IMR-90 (cell line): ENCODE data around the gene CALCOCO2.

Experiments
- BHLHE40 ChIP-seq: fragments of 150-350 bp; IDR thresholded peaks from 2 replicates; pipeline ENCODE4 v1.6.1; 2016; ENCODE audit warnings: mild to moderate bottlenecking, low read depth, low read length
- CEBPB ChIP-seq: IDR thresholded peaks from 2 replicates; pipeline ENCODE4 v1.6.1; 2012; ENCODE audit warnings: low read depth, low read length, improper control_type of control experiment
- CHD1 ChIP-seq: IDR thresholded peaks from 2 replicates; pipeline ENCODE4 v1.6.1; 2012; ENCODE audit warnings: low read depth, low read length, improper control_type of control experiment
- CTCF ChIP-seq: conservative IDR thresholded peaks from 2 replicates; pipeline ENCODE4 v1.5.1; 2012; ENCODE audit warnings: mild to moderate bottlenecking, low read depth, low read length, improper control_type of control experiment
- ELK1 ChIP-seq: fragments of 150-350 bp; IDR thresholded peaks from 2 replicates; pipeline ENCODE4 v1.6.1; 2016; ENCODE audit warnings: low read depth, mild to moderate bottlenecking, low read length, moderate library complexity, borderline replicate concordance
- FOS ChIP-seq: fragments of 150-350 bp; IDR thresholded peaks from 2 replicates; pipeline ENCODE4 v1.6.1; 2016; ENCODE audit warnings: low read depth, low read length
- MAFK ChIP-seq: IDR thresholded peaks from 2 replicates; pipeline ENCODE4 v1.6.1; 2012; ENCODE audit warnings: low read depth, low read length, improper control_type of control experiment
- MAZ ChIP-seq: IDR thresholded peaks from 2 replicates; pipeline ENCODE4 v1.6.1; 2012; ENCODE audit warnings: low read depth, mild to moderate bottlenecking, low read length, improper control_type of control experiment, moderate library complexity, borderline replicate concordance
- NFE2L2 ChIP-seq: fragments of 150-350 bp; IDR thresholded peaks from 2 replicates; pipeline ENCODE4 v1.6.1; 2016; ENCODE audit warnings: low read depth, mild to moderate bottlenecking, low read length
- POLR2A ChIP-seq: IDR thresholded peaks from 2 replicates; pipeline ENCODE4 v1.6.1; 2012; ENCODE audit warnings: mild to moderate bottlenecking, low read depth, low read length
- RAD21 ChIP-seq: IDR thresholded peaks from 2 replicates; pipeline ENCODE4 v1.6.1; 2012; ENCODE audit warnings: low read length, improper control_type of control experiment
- RCOR1 ChIP-seq: IDR thresholded peaks from 2 replicates; pipeline ENCODE4 v1.6.1; 2012; ENCODE audit warnings: mild to moderate bottlenecking, low read length, improper control_type of control experiment; ENCODE audit not compliant: insufficient replicate concordance
- RFX5 ChIP-seq: IDR thresholded peaks from 2 replicates; pipeline ENCODE4 v1.8.0; 2012; ENCODE audit warnings: low read depth, mild to moderate bottlenecking, low read length, moderate library complexity
- TF ChIP-seq, protein P1 (sequence below): fragments of 150-350 bp; IDR thresholded peaks from 2 replicates; pipeline ENCODE4 v1.6.1; 2017; ENCODE audit warnings: mild to moderate bottlenecking, antibody characterized with exemption, low read length, low read depth

DNA sequence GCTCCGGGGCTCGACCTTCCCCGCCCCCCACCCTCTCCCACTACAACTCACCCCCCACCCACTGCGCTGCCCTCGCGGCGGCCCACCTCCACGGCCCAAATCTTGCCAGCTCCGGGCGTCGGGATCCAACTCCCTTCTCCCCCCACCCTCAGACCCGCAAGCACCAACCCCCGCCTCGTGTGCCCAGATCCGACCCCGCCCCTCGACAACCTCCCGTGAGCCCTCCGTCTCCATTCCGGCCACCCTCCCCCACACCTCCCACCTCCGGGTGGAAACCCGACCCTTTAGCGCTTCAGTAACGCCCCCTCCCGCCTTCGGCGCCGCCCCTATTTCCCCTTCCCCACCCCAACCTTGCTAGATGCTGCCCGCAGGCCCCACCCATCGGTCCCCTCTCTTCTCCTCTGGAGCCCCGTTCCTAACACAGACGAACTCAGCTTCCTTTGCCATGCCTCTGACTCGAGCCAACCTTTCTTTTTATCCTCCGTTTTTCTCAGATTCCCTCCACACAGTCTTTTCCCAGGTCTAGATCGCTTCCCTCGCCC lies 78.1 kb downstream of the CALCOCO2 start:
- TF ChIP-seq RFX5 (no peak), RCOR1 (no peak), MAZ (no peak), RAD21 (no peak), POLR2A (no peak), CTCF (no peak), CEBPB (no peak), CHD1 (no peak), BHLHE40 (no peak; the same call in 1 of the 2 replicates), MAFK (no peak), ELK1 (no peak), FOS (no peak), NFE2L2 (no peak)
- TF ChIP-seq, protein P1, sequence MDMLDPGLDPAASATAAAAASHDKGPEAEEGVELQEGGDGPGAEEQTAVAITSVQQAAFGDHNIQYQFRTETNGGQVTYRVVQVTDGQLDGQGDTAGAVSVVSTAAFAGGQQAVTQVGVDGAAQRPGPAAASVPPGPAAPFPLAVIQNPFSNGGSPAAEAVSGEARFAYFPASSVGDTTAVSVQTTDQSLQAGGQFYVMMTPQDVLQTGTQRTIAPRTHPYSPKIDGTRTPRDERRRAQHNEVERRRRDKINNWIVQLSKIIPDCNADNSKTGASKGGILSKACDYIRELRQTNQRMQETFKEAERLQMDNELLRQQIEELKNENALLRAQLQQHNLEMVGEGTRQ: no peak
